ENCODE results near the gene RAP2C.

GRCh38 chrX:132171881-132172280 is 47.4 kb downstream of the RAP2C start:
- TF ChIP-seq ESRRG (CRISPR knock-in tag; IDR thresholded peaks at IDR 0.05): no peak
- no peak for TF ChIP-seq ZFP3 (CRISPR knock-in tag; IDR thresholded peaks at IDR 0.05)
- no peak for TF ChIP-seq BACH2 (CRISPR knock-in tag; IDR thresholded peaks at IDR 0.05; ENCODE audit: borderline replicate concordance)
- no peak for TF ChIP-seq PATZ1 (CRISPR knock-in tag; IDR thresholded peaks at IDR 0.05; ENCODE audit: borderline replicate concordance)
- TF ChIP-seq ZNF565 (CRISPR knock-in tag; conservative IDR thresholded peaks at IDR 0.05; ENCODE audit: low read depth): no peak
- no peak for TF ChIP-seq TSHZ2 (CRISPR knock-in tag; IDR thresholded peaks at IDR 0.05)
- TF ChIP-seq OSR1 (CRISPR knock-in tag; IDR thresholded peaks at IDR 0.05): no peak
- no peak for TF ChIP-seq SNAI2 (CRISPR knock-in tag; IDR thresholded peaks at IDR 0.05)
- TF ChIP-seq CSDC2 (CRISPR knock-in tag; IDR thresholded peaks at IDR 0.05): no peak
- no peak for TF ChIP-seq CREB5 (CRISPR knock-in tag; IDR thresholded peaks at IDR 0.05; ENCODE audit: low read depth)
- no peak for TF ChIP-seq RARB (CRISPR knock-in tag; IDR thresholded peaks at IDR 0.05)
- TF ChIP-seq ARNTL (CRISPR knock-in tag; IDR thresholded peaks at IDR 0.05; ENCODE audit: borderline replicate concordance, low read depth): no peak
